Measurements from ENCODE around the gene P3H3.
A peak's percentile ranks its signal among the peaks of the same experiment; 100 is the strongest.
"Not testable (repeated sequence)": the region's sequence is repeated elsewhere in the genome, so short reads cannot be mapped to it uniquely, and the experiment has no call there.

The P3H3 gene

GRCh38 chr12:6867413-6868210, 39.4 kb downstream of the P3H3 start, which contains the start of gene TPI1:
Gene TPI1, plus strand, starts transcription at chr12:6867531. Its CDS starts 36 bp downstream, at chr12:6867567.
- Histone ChIP-seq H3K4me1 (ENCODE audit: low read length) (peaks cover 43% of the 10 kb centered on the region), H3K4me3 (ENCODE audit: low read length) (peak within 1 kb of the TSS; percentile 100), H3K36me3 (replicated peaks; ENCODE audit: low read depth, low read length) (peaks cover 51% of the 10 kb centered on the region), H3K27ac (ENCODE audit: low read length) (peak within 1 kb of the TSS; percentile 79), H3K9me3 (ENCODE audit: insufficient read depth, low read length) (no peaks in the 10 kb centered on the region), H3K9ac (ENCODE audit: low read length) (peak within 1 kb of the TSS; percentile 99), H3K27me3 (ENCODE audit: low read depth, low read length) (no peaks in the 10 kb centered on the region), H2AFZ (ENCODE audit: low read depth, low read length) (0 out of 2 replicates have a peak within 1 kb of the TSS, but pooled peaks have one; percentile 60), H3K79me2 (ENCODE audit: low read length) (peaks cover 25% of the 10 kb centered on the region), H4K20me1 (ENCODE audit: insufficient read depth, low read length) (peaks cover 36% of the 10 kb centered on the region), H3K4me2 (ENCODE audit: low read length) (peak within 1 kb of the TSS; percentile 100)
- TF ChIP-seq, protein P1, sequence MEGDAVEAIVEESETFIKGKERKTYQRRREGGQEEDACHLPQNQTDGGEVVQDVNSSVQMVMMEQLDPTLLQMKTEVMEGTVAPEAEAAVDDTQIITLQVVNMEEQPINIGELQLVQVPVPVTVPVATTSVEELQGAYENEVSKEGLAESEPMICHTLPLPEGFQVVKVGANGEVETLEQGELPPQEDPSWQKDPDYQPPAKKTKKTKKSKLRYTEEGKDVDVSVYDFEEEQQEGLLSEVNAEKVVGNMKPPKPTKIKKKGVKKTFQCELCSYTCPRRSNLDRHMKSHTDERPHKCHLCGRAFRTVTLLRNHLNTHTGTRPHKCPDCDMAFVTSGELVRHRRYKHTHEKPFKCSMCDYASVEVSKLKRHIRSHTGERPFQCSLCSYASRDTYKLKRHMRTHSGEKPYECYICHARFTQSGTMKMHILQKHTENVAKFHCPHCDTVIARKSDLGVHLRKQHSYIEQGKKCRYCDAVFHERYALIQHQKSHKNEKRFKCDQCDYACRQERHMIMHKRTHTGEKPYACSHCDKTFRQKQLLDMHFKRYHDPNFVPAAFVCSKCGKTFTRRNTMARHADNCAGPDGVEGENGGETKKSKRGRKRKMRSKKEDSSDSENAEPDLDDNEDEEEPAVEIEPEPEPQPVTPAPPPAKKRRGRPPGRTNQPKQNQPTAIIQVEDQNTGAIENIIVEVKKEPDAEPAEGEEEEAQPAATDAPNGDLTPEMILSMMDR (IDR thresholded peaks at IDR 0.05; ENCODE audit: low read depth, low read length): no peak
- TF ChIP-seq EZH2phosphoT487 (IDR thresholded peaks at IDR 0.05; ENCODE audit: low read depth): no peak

DNA sequence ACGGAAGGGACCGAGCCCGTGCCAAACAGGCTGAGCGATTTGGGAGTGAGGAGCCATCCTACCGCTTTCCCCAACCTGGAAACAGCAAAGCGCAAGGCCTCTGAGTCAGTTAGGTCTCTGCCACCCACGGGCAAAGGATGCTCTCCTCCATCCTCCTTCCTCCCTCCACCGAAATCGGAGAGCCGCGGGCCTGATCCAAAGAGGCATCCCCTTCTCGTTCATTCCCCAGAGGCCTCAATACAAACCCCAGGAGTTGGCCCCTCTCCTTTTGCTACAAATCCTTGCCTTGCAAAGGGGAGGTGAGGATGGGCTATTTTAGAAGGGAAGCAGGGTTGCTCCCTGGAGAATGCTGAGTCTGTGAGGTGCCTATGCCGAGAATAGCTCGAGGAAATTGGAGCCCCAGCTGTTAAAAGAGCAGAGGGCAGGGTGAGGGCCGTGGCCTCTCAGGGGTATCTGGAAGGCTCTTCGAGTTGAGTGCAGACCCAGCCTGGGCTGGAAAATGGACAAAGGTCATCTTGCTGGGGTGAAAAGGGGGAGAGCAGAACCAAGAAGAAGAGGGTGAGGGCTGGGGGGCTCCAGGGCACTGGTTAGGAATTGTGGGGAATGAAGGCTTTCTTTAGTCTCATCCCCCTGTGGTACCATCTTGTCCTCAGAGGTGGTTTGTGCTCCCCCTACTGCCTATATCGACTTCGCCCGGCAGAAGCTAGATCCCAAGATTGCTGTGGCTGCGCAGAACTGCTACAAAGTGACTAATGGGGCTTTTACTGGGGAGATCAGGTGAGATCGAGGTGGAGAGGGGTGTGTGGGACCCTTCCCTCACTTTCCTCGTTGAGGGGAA, 40.2 kb downstream of the P3H3 start:
- H3K36me3 ChIP-seq (replicated peaks; ENCODE audit: low read depth, low read length): peaks cover 44% of the 10 kb centered on the region
- H3K9ac ChIP-seq (ENCODE audit: low read length): peak overlapping the region; percentile 99
- peak overlapping the region; percentile 79 for H3K27ac ChIP-seq (ENCODE audit: low read length)
- peak overlapping the region; percentile 100 for H3K4me2 ChIP-seq (ENCODE audit: low read length)
- no peaks in the 10 kb centered on the region for H3K27me3 ChIP-seq (ENCODE audit: low read depth, low read length)
- H3K79me2 ChIP-seq (ENCODE audit: low read length): peaks cover 25% of the 10 kb centered on the region
- TF ChIP-seq EZH2phosphoT487 (IDR thresholded peaks at IDR 0.05; ENCODE audit: low read depth): no peak
- TF ChIP-seq, protein P1 (IDR thresholded peaks at IDR 0.05; ENCODE audit: low read depth, low read length): peak; percentile 21
- H2AFZ ChIP-seq (ENCODE audit: low read depth, low read length): no peak overlapping the region
- H3K4me3 ChIP-seq (ENCODE audit: low read length): peak overlapping the region; percentile 100
- no peaks in the 10 kb centered on the region for H3K9me3 ChIP-seq (ENCODE audit: insufficient read depth, low read length)
- peaks cover 36% of the 10 kb centered on the region for H4K20me1 ChIP-seq (ENCODE audit: insufficient read depth, low read length)
- peaks cover 46% of the 10 kb centered on the region for H3K4me1 ChIP-seq (ENCODE audit: low read length)

- Histone ChIP-seq H3K79me2 (ENCODE audit: low read length) (peaks cover 25% of the 10 kb centered on the region), H3K4me1 (ENCODE audit: low read length) (peaks cover 50% of the 10 kb centered on the region), H3K4me2 (ENCODE audit: low read length) (peak overlapping the region; percentile 100), H3K36me3 (replicated peaks; ENCODE audit: low read depth, low read length) (peaks cover 39% of the 10 kb centered on the region), H2AFZ (ENCODE audit: low read depth, low read length) (no peak overlapping the region), H3K9ac (ENCODE audit: low read length) (peak overlapping the region; percentile 99), H3K9me3 (ENCODE audit: insufficient read depth, low read length) (no peaks in the 10 kb centered on the region), H3K27ac (ENCODE audit: low read length) (peak overlapping the region; percentile 79), H4K20me1 (ENCODE audit: insufficient read depth, low read length) (peaks cover 36% of the 10 kb centered on the region), H3K27me3 (ENCODE audit: low read depth, low read length) (no peaks in the 10 kb centered on the region), H3K4me3 (ENCODE audit: low read length) (peak overlapping the region; percentile 100)
- TF ChIP-seq, protein P1 (IDR thresholded peaks at IDR 0.05; ENCODE audit: low read depth, low read length): peak; percentile 74
- TF ChIP-seq EZH2phosphoT487 (IDR thresholded peaks at IDR 0.05; ENCODE audit: low read depth): no peak
Observed at GRCh38 chr12:6869049-6870021, 41.1 kb downstream of the P3H3 start.

- H3K9ac ChIP-seq (ENCODE audit: low read length); H3K4me3 ChIP-seq (ENCODE audit: low read length); H3K4me2 ChIP-seq (ENCODE audit: low read length); H3K9me3 ChIP-seq (ENCODE audit: insufficient read depth, low read length); H3K27ac ChIP-seq (ENCODE audit: low read length); H2AFZ ChIP-seq (ENCODE audit: low read depth, low read length); H3K27me3 ChIP-seq (ENCODE audit: low read depth, low read length): not testable (repeated sequence)
- H4K20me1 ChIP-seq (ENCODE audit: insufficient read depth, low read length): peaks cover 36% of the 10 kb centered on the region
- peaks cover 36% of the 10 kb centered on the region for H3K36me3 ChIP-seq (replicated peaks; ENCODE audit: low read depth, low read length)
- H3K4me1 ChIP-seq (ENCODE audit: low read length): peaks cover 50% of the 10 kb centered on the region
- peaks cover 25% of the 10 kb centered on the region for H3K79me2 ChIP-seq (ENCODE audit: low read length)
Observed at GRCh38 chr12:6870304-6870703, 42.1 kb downstream of the P3H3 start.

Data from OCI-LY3 (cell line).